ENCODE data around the gene GPRASP3.
"Not testable (repeated sequence)": the region's sequence is repeated elsewhere in the genome, so short reads cannot be mapped to it uniquely, and the experiment has no call there.

The GPRASP3 gene

GRCh38 chrX:102720237-102721168, at the start of gene GPRASP3:
Gene GPRASP3, plus strand, starts transcription at chrX:102720743. Its CDS starts 28,253 bp downstream, at chrX:102748996.
- peak; percentile 26 to 72 for DNase-seq (ENCODE audit: low read depth in 1 of 2, low spot score in 1 of 2)
- in situ Hi-C loops (cut with HindIII; ENCODE audit: low pct_unique_long_range_greater_than_20kb, low sequenced_read_pairs): no loop called here
- no peak for TF ChIP-seq JUND (IDR thresholded peaks at IDR 0.05; ENCODE audit: low read depth)

GRCh38 chrX:102672856-102673255, 47.7 kb upstream of the GPRASP3 start:
- no peak for DNase-seq (ENCODE audit: low read depth in 1 of 2, low spot score in 1 of 2)
- in situ Hi-C loops (cut with HindIII; ENCODE audit: low pct_unique_long_range_greater_than_20kb, low sequenced_read_pairs): no loop called here
- no peak for TF ChIP-seq JUND (IDR thresholded peaks at IDR 0.05; ENCODE audit: low read depth)

- DNase-seq (ENCODE audit: low read depth in 1 of 2, low spot score in 1 of 2); in situ Hi-C loops (cut with HindIII; ENCODE audit: low pct_unique_long_range_greater_than_20kb, low sequenced_read_pairs): not testable (repeated sequence)
Observed at GRCh38 chrX:102677479-102677878, 43.1 kb upstream of the GPRASP3 start.

- TF ChIP-seq JUND (IDR thresholded peaks at IDR 0.05; ENCODE audit: low read depth): no peak
- in situ Hi-C loops (cut with HindIII; ENCODE audit: low pct_unique_long_range_greater_than_20kb, low sequenced_read_pairs): no loop called here
- no peak for DNase-seq (ENCODE audit: low read depth in 1 of 2, low spot score in 1 of 2)
Observed at GRCh38 chrX:102684772-102685520, 35.6 kb upstream of the GPRASP3 start.

- no peak for TF ChIP-seq JUND (IDR thresholded peaks at IDR 0.05; ENCODE audit: low read depth)
Observed at GRCh38 chrX:102694749-102695148, 25.8 kb upstream of the GPRASP3 start.

GRCh38 chrX:102696306-102696705, 24.2 kb upstream of the GPRASP3 start:
- no peak for DNase-seq (ENCODE audit: low read depth in 1 of 2, low spot score in 1 of 2)
- in situ Hi-C loops (cut with HindIII; ENCODE audit: low pct_unique_long_range_greater_than_20kb, low sequenced_read_pairs): no loop called here
- no peak for TF ChIP-seq JUND (IDR thresholded peaks at IDR 0.05; ENCODE audit: low read depth)

More at GRCh38 chrX:102694749-102695148, 25.8 kb upstream of the GPRASP3 start:
- in situ Hi-C loops (cut with HindIII; ENCODE audit: low pct_unique_long_range_greater_than_20kb, low sequenced_read_pairs): no loop called here
- no peak for DNase-seq (ENCODE audit: low read depth in 1 of 2, low spot score in 1 of 2)

GRCh38 chrX:102697494-102697893, 23.0 kb upstream of the GPRASP3 start:
- TF ChIP-seq JUND (IDR thresholded peaks at IDR 0.05; ENCODE audit: low read depth): no peak
- in situ Hi-C loops (cut with HindIII; ENCODE audit: low pct_unique_long_range_greater_than_20kb, low sequenced_read_pairs): no loop called here
- no peak for DNase-seq (ENCODE audit: low read depth in 1 of 2, low spot score in 1 of 2)

GRCh38 chrX:102708900-102709299, 11.6 kb upstream of the GPRASP3 start:
- in situ Hi-C loops (cut with HindIII; ENCODE audit: low pct_unique_long_range_greater_than_20kb, low sequenced_read_pairs): no loop called here
- no peak for TF ChIP-seq JUND (IDR thresholded peaks at IDR 0.05; ENCODE audit: low read depth)
- no peak for DNase-seq (ENCODE audit: low read depth in 1 of 2, low spot score in 1 of 2)

- no peak for DNase-seq (ENCODE audit: low read depth in 1 of 2, low spot score in 1 of 2)
- in situ Hi-C loops (cut with HindIII; ENCODE audit: low pct_unique_long_range_greater_than_20kb, low sequenced_read_pairs): no loop called here
Observed at GRCh38 chrX:102711872-102712215, 8.7 kb upstream of the GPRASP3 start.

GRCh38 chrX:102712216-102712966, 8.2 kb upstream of the GPRASP3 start, which contains the start of gene GPRASP2:
Gene GPRASP2, plus strand, starts transcription at chrX:102712448. Its CDS starts 2,422 bp downstream, at chrX:102714870.
- TF ChIP-seq JUND (IDR thresholded peaks at IDR 0.05; ENCODE audit: low read depth): no peak
- in situ Hi-C loops (cut with HindIII; ENCODE audit: low pct_unique_long_range_greater_than_20kb, low sequenced_read_pairs): no loop called here
- DNase-seq (ENCODE audit: low read depth in 1 of 2, low spot score in 1 of 2): peak; percentile 19 to 36

More at GRCh38 chrX:102711872-102712215, 8.7 kb upstream of the GPRASP3 start:
- TF ChIP-seq JUND (IDR thresholded peaks at IDR 0.05; ENCODE audit: low read depth): no peak

- TF ChIP-seq JUND (IDR thresholded peaks at IDR 0.05; ENCODE audit: low read depth): no peak
- DNase-seq (ENCODE audit: low read depth in 1 of 2, low spot score in 1 of 2): peak; percentile 18 to 66
- in situ Hi-C loops (cut with HindIII; ENCODE audit: low pct_unique_long_range_greater_than_20kb, low sequenced_read_pairs): no loop called here
Observed at GRCh38 chrX:102712981-102713625, 7.4 kb upstream of the GPRASP3 start.

GRCh38 chrX:102714994-102715393, 5.5 kb upstream of the GPRASP3 start:
- no peak for TF ChIP-seq JUND (IDR thresholded peaks at IDR 0.05; ENCODE audit: low read depth)
- no peak for DNase-seq (ENCODE audit: low read depth in 1 of 2, low spot score in 1 of 2)
- in situ Hi-C loops (cut with HindIII; ENCODE audit: low pct_unique_long_range_greater_than_20kb, low sequenced_read_pairs): no loop called here
